Measurements from ENCODE around the gene GABBR2. TPM values are rescaled to one million over a fixed set of nuclear protein-coding genes. Genes with fewer than 3 reads are reported as not detected.

GABBR2 gene
- total and polyA plus RNA-seq, 9 of the 15 experiments (the other 6 are each of a cell fraction or from before 2014, with no cell fraction given), result 0.15 to 1.9 (median 0.32) TPM

GRCh38 chr9:98610211-98610610 is 98.5 kb downstream of the GABBR2 start (continued):
- no peak for TF ChIP-seq PTTG1 (tag; IDR thresholded peaks at IDR 0.05; ENCODE audit: low read depth)
- TF ChIP-seq CAMTA2 (CRISPR knock-in tag; conservative IDR thresholded peaks at IDR 0.05), result no peak

GRCh38 chr9:98609646-98610045 is 99.1 kb downstream of the GABBR2 start:
- no TSS peak for BruUV-seq (replicated peaks)
- ATAC-seq, result no peak
- intact Hi-C loops (cut with micrococcal nuclease), result no loop called here
- 6% methylated on average over 6 of the region's 6 CpGs for WGBS (ENCODE audit: insufficient coverage, low coverage, missing lambda C conversion rate)
- Histone ChIP-seq H3K79me2 (ENCODE audit: control insufficient read depth, insufficient read depth, low read length) (no peaks in the 10 kb centered on the region), H3K4me1 (replicated peaks in 1 of 2; ENCODE audit: control insufficient read depth in 2 of 2, insufficient read depth in 2 of 2, low read length in 2 of 2) (no peaks in the 10 kb centered on the region), H3K27ac (ENCODE audit: extremely low read depth, low read depth, low read length) (no peak overlapping the region), H2AFZ (ENCODE audit: low read depth, low read length) (no peak overlapping the region), H3K9me3 (replicated peaks; ENCODE audit: control insufficient read depth, insufficient read depth, low read depth, low read length) (no peaks in the 10 kb centered on the region), H3K4me3 (no peak overlapping the region), H3K9ac (ENCODE audit: insufficient read depth in 1 of 2, low read depth in 2 of 2, low read length in 2 of 2) (no peak overlapping the region; a peak in 1 of 4 replicates), H3K4me2 (ENCODE audit: insufficient read depth, low read length) (no peak overlapping the region), H3K9me1 (ENCODE audit: control insufficient read depth, insufficient read depth, low read length) (no peaks in the 10 kb centered on the region), H4K20me1 (replicated peaks; ENCODE audit: control insufficient read depth, insufficient read depth, low read length) (0 out of 2 replicates have a peak, but pooled peaks cover 2% of the 10 kb centered on the region), H3K27me3 (ENCODE audit: control insufficient read depth in 2 of 2, insufficient read depth in 2 of 2, low read length in 2 of 2) (peaks cover 15 to 49% of the 10 kb centered on the region in 2 experiments), H3K36me3 (ENCODE audit: control insufficient read depth, insufficient read depth, low read length) (no peaks in the 10 kb centered on the region)
- in situ Hi-C loops (cut with MboI), result no loop called here
- TF ChIP-seq ATF3 (IDR thresholded peaks at IDR 0.05), result no peak
- TF ChIP-seq ATF3 (CRISPR knock-in tag; conservative IDR thresholded peaks at IDR 0.05), result no peak
- TF ChIP-seq E2F5 (CRISPR knock-in tag; IDR thresholded peaks at IDR 0.05), result no peak
- no peak for TF ChIP-seq ZNF639 (CRISPR knock-in tag; conservative IDR thresholded peaks at IDR 0.05 in 1 of 2, IDR thresholded peaks at IDR 0.05 in 1 of 2)
- TF ChIP-seq NFE2L1 (tag; IDR thresholded peaks at IDR 0.05; ENCODE audit: borderline replicate concordance, low read depth), result no peak
- TF ChIP-seq EZH2 (IDR thresholded peaks at IDR 0.05; ENCODE audit: borderline replicate concordance, low read depth, low read length), result no peak
- TF ChIP-seq ELK1 (CRISPR knock-in tag; IDR thresholded peaks at IDR 0.05), result no peak
- no peak for DNase-seq (ENCODE audit: extremely low read depth in 1 of 4, low spot score in 3 of 4)
- no peak for FAIRE-seq
- CTCF ChIA-PET (ENCODE audit: low intra/inter-chr PET ratio), result no interaction called here
- POLR2A ChIA-PET, result no interaction called here

Measured in K562 (cell line).